Fibroblast of the conjunctiva (primary cell): ENCODE data around the gene ADRB1.

Source experiments
- DNase-seq: peaks from one replicate; pipeline ENCODE4 v3.0.0-alpha.2; 2010; ENCODE audit warnings: low read depth

The ADRB1 gene

DNA sequence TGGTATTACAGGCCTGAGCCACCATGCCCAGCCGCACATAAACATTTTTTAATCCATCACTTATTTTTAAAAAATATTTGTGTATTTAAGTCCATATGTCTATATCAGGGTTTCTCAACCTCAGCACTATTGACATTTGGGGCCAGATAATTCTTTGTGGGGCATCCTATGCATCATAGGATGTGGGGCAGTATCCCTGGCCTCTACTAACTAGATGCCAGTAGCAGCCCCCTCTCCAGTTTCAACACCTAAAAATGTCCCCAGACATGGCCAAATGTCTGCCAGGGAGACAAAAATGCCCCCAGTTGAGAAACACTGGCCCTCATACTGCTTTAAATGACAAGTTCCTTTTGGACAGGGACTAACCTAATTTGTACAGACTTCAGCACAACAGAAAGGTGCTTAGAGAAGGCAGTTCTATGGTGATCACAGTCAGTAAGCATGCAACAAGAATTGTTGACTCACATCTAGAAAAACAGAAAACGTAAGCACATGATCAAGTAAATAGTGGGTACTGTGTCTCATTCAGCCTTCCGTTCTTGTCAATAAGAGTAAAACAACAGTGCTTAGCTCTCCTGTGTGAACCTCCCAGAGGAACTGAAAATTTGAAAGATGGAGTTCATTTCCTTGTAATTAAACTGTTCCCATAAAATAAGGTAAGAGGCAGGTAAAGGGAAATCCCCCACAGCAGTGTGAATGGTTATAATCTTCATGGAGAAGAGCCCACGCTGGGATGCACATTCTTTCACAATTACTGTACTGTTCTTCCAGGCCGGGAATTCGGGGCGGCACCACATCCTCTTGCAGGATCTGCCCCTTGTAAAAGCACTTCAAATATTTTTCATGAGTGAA, 17.3 kb upstream of the ADRB1 start:
- no peak for DNase-seq

DNA sequence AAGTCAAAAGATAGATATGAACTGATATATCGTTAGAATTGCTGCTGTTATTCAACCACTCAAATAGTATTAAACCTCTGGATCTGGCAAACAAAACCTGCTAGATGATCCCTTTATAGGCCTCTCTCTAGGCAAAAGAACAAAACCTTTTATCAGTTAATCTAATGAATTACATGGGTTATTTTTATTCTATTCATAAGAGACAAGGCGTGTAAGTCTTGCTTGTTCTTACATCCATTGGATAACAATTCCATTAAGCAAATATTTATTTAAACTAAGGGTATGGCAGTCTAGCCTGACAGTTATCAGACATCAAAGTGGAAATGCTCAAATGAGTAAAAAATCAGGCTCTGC, 16.6 kb upstream of the ADRB1 start:
- no peak for DNase-seq

DNA sequence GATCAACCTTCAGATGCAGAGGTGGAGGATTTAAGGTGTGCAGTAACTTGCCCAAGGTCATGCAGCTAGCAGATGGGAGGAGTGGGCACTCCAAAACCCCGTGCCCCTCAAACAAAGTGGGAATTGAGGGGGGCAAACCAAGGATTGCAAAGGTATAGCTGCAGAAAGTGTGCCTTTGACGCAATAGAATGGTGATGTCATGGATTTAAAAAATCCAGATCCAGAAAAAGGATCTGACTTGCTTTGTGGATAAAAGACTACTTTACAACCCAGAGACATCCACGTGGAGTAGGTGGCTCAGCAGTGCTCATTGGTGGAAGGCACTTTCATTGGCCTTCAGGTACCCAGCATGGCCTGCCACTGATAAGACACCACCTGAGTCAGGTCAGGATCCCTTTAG, 15.7 kb upstream of the ADRB1 start:
- no peak for DNase-seq

DNA sequence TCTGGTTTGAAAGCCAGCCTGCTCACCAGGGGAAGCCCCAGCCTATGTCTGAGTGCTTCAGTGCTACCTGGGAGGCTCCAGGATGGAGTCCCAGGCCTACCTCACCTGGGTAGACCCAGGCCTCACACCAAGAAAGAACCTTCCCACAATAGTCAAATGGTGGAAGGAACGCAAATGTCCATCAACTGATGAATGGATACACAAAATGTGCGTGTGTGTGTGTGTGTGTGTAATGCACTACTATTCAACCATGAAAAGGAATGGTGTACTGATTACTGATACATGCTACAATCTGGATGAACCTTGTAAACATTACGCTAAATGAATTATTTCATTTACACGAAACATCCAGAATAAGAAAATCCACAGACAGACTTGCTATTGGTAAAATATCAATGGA, 15.2 kb upstream of the ADRB1 start:
- no peak for DNase-seq

DNA sequence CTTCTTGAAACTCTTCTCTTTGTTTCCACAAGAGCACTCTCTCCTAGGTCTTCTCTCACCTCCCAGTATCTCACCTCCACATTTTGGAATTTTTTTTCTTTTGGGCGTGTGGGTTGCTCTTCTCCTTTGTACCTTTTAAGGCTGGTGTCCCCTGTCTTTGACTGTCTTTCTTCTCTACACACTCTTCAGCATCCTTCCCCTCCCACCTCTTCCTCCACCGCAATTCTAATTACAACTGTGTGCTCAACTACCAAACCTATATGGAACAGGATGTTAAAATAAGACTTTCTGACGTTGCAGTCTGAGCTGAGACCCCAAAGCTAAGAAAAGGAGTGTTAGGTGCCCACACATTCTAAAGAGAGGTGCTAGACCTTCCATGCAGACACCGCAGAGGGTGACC, 14.0 kb upstream of the ADRB1 start:
- no peak for DNase-seq

DNA sequence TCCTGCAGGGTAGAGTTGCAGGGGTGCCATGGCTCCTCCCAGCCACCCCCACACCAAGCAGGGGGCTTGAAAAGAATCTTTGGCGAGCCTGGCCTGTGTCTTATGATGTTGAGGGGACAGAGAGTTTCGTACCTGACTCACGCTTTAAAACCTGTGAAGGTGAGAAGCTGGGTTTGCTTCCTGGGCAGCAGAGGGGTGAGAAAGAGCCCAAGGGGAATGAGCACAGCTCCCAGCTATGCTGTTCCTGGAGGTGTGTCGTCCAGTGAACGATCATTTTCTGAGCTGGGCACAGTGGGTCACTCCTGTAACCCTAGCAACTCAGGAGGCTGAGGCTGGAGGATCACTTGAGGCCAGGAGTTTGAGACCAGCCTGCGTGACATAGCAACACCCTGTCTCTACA, 13.5 kb upstream of the ADRB1 start:
- no peak for DNase-seq

DNA sequence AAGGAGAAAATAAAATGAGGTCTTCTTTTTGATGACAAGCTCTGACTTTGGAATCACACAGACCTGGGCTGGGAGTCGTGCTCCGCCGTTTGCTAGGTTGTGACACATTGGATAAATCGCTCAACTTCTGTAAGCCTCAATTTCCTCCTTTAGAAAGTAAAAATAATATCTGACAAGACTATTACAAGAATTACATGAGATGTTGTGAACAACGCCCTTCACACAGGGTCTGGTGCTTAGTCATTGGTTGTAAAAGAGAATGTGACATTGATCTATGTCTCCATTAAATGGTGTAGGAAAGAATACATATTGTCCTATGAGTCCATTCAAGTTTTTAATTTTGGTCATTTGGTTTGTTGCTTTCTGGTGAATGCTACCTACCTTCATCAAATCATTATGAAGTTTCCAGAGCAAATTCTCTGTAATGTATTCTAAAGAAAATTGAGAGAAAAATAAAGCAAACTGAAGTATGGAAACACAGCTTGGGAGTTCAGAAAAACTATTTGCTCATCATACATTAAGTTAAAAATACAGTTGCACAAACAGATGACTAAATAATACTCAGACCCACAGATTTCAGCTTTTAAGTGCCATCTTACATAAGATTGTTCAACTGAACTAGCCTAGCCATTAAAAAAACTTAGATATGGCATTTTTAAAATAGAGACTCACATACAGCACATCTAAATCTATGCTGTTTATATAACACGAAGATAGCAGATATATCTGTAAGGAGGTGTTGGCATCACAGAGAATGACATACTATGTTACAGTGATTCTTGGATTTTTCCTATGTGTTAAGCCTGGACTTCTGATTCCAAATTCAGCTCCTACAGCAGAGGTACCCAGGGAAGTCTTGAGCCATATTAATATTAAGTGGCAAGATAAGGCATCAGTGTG, 12.3 kb upstream of the ADRB1 start:
- DNase-seq = no peak

DNA sequence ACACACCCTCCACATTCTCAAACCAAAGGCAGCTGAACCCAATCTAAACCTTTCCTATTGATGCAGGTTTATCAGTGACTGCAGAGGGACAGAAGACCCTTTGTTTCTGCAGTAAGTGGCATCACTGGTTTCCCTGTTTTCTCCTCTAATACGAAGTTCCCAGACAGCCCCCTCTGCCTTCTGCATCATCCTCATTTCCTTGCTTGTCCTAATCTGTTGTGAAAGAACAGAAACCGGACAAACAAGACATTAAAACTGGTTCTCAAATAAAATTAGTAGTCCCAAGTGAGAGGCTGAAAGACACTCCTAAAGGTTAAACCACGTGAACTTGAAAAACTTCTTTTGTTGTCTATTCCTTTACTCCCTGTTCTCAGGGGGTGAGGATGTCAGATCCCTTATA, 10.1 kb upstream of the ADRB1 start:
- no peak for DNase-seq

DNA sequence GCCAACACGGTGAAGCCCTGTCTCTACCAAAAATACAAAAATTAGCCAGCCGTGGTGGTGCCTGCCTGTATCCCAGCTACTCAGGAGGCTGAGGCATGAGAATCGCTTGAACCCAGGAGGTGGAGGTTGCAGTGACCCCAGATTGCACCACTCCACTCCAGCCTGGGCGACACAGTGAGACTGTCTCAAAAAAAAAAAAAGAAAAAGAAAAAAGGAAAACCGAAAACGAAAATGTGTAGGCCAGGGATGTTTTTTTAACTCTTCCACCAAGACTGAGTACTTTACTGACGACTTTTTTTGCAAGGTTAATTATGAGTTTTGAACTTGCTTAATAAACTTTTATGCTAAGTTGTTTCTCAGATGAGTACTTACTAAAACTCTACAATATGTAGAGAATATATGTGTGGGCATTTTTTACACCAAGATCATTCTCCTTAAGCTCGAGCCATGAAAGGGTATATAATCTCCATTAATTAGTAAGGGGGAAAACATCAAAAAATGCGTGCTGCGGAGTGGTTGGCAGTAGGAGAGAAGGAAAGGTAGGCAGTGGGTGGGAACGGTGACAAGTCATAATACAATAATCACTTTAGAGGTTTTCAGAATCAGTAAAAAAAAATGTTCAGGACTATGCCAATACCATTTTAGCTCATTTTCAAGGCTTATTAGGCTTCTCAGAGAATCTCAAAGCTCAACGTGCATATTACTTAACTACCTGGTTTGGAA, 8.6 kb upstream of the ADRB1 start:
- no peak for DNase-seq

DNA sequence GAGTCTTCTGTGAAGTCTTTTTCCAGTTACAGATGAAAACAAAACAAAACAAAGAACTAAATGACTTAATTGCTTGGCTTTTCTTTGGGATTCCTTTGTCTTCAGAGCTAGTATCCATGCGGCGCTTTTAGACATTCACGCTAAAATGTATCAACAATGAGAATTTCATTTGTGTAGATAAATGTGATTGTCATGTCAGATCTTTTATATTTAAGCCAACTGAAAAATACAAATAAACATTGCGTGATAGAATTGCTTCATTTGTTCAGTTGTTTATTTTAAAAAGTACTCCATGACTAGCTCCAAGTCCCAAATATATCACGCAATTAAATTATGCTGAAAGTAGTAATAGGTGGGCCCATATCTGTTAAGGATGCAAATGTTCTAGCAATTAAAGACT, 7.9 kb upstream of the ADRB1 start:
- DNase-seq = no peak

DNA sequence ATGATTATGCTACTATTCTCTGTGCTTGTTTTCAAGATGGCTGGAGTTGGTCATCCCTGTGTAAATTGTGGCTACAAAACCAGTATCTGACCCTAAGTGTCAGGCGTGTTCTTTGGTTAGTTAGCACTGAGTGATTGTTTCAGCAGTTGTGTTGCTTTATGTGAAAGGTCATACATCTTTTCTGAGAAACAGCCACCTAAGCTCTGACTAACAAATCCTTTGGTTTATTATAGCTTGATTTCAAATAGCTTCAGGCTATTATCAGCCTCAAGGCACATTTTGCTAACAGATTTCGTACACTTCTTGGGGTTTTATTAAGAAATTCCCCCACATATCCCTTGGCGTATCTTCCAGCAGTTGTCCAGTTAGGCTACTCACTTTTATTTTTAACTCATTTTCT, 4.8 kb upstream of the ADRB1 start:
- no peak for DNase-seq

DNA sequence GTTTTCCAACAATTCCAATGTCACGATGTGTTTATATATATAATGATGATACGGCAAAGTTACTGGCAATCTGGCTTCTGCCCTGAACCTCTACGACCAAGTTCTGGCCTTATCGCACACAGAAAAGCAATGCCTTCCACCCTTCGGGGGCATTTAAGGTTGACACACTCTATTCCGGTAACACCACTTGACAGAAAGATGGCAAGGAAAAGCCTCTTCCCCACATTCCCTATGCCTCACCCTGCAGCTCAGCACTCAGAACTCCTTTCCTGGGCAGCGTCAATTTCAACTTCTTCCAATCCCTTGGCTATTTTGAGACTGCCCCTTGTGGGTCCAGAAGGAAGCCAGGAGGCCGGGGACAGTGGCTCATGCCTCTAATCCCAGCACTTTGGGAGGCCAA, 2.5 kb upstream of the ADRB1 start:
- DNase-seq = no peak

DNA sequence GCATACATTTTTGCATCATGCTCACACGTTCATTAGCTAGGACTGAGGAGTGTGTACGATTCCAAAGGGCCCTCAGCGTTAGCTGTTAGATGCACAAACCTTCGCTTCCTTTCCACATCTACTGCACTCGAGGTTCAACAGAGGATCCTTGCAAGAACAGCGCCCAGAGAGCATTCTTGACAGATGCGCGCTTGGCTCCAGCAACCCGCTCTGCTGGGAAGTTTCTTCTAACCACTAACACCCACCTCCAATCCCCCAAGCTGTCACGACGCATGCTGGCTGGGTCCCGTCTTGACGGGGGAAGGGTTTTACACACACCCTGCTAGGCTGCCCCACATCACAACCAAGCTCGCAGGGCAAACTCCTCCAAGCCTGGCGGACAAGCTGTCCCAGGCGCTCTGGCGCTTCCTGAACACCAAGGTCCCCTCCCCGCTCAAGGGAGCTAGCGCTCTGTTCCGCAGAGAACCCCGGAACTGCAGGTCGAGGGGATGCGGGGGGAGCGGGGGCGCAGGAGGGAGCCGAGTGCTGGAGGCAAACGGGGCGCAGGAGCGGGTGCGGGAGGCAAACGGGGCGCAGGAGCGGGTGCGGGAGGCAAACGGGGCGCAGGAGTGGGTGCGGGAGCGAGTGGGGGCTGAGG, 653 bp upstream of the ADRB1 start:
- no peak for DNase-seq

DNA sequence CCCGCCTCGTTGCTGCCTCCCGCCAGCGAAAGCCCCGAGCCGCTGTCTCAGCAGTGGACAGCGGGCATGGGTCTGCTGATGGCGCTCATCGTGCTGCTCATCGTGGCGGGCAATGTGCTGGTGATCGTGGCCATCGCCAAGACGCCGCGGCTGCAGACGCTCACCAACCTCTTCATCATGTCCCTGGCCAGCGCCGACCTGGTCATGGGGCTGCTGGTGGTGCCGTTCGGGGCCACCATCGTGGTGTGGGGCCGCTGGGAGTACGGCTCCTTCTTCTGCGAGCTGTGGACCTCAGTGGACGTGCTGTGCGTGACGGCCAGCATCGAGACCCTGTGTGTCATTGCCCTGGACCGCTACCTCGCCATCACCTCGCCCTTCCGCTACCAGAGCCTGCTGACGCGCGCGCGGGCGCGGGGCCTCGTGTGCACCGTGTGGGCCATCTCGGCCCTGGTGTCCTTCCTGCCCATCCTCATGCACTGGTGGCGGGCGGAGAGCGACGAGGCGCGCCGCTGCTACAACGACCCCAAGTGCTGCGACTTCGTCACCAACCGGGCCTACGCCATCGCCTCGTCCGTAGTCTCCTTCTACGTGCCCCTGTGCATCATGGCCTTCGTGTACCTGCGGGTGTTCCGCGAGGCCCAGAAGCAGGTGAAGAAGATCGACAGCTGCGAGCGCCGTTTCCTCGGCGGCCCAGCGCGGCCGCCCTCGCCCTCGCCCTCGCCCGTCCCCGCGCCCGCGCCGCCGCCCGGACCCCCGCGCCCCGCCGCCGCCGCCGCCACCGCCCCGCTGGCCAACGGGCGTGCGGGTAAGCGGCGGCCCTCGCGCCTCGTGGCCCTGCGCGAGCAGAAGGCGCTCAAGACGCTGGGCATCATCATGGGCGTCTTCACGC, 825 bp downstream of the ADRB1 start:
- DNase-seq = no peak

DNA sequence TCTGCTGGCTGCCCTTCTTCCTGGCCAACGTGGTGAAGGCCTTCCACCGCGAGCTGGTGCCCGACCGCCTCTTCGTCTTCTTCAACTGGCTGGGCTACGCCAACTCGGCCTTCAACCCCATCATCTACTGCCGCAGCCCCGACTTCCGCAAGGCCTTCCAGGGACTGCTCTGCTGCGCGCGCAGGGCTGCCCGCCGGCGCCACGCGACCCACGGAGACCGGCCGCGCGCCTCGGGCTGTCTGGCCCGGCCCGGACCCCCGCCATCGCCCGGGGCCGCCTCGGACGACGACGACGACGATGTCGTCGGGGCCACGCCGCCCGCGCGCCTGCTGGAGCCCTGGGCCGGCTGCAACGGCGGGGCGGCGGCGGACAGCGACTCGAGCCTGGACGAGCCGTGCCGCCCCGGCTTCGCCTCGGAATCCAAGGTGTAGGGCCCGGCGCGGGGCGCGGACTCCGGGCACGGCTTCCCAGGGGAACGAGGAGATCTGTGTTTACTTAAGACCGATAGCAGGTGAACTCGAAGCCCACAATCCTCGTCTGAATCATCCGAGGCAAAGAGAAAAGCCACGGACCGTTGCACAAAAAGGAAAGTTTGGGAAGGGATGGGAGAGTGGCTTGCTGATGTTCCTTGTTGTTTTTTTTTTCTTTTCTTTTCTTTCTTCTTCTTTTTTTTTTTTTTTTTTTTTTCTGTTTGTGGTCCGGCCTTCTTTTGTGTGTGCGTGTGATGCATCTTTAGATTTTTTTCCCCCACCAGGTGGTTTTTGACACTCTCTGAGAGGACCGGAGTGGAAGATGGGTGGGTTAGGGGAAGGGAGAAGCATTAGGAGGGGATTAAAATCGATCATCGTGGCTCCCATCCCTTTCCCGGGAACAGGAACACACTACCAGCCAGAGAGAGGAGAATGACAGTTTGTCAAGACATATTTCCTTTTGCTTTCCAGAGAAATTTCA, 1.7 kb downstream of the ADRB1 start:
- no peak for DNase-seq

DNA sequence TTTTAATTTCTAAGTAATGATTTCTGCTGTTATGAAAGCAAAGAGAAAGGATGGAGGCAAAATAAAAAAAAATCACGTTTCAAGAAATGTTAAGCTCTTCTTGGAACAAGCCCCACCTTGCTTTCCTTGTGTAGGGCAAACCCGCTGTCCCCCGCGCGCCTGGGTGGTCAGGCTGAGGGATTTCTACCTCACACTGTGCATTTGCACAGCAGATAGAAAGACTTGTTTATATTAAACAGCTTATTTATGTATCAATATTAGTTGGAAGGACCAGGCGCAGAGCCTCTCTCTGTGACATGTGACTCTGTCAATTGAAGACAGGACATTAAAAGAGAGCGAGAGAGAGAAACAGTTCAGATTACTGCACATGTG, 2.4 kb downstream of the ADRB1 start:
- DNase-seq = no peak

DNA sequence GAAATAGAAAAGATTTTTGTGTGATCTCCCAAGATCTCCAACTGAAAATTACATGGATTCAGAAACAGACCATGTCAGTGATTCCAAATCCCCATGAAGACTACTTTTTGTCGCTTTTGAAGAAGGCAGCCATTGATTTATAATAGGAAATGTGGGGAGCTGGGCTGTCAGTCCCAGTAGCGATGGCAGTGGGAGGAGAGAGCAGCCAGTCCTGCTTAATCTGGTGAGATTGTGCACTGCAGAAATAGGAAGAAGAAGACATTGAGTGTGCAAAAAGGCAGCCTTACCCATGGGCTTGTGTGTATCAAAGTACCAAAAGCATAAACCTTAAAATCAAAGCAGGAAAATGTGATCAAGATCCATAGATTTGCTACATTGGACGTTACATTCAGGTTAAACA, 4.8 kb downstream of the ADRB1 start:
- DNase-seq = no peak

DNA sequence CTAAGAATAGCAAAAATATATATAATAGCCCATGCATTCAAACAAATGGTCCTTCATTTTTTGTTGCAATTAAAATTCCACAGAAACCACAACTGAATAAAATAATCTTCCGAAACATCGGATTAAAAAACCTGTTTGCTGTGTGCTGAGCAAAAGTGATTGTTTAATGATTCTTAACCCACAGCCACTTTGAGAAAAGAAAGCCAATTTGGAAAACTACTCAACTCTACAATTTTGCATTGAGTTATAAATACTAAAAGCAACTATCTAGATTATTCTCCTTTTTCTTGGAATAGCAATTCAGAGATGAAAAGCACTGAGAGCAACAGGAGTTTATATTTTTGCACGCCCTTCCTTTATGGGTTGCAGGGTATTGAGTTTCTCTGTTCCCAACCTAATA, 8.0 kb downstream of the ADRB1 start:
- DNase-seq = no peak

DNA sequence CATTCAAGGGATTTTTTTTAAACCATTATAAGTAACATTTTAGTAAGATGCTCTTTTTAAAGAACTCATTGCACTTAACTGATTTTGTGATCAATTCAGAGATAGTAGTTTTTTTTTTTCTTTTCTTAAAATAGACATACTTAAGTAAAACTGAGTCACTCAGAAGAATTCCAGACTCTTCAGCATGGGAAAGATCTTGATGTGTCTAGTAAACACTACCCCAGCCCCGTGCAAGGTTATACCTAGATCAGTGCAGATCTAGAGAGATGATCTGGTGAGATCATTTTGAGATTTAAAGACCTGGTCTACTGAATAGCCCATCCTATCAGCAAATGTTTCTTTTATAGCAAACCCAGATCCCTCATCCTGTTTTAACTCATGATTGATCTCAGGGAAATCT, 8.6 kb downstream of the ADRB1 start:
- DNase-seq = no peak

DNA sequence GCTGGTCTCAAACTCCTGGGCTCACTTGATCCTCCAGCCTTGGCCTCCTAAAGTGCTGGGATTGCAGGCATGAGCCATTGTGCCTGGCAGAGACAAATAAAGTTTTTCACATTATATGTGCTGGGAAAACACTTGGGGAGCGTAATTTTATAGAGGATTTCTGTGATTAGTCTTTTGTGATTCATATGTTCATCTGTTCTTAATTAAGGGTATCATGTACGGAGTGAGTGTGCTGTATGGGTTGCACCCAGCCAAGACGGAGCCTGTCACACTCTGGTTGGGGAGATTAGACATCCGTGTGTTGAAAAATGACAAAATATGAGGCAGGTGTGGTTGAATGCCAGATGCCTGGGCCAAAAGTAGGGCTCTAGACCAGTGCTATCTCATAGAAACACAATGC, 10.3 kb downstream of the ADRB1 start:
- DNase-seq = peak; percentile 10
